Stimulated activated CD8-positive, alpha-beta memory T cell treated with anti-CD3 and anti-CD28 coated beads, Interleukin-12 subunit alpha, Interleukin-12 subunit beta, amount 100 ng/mL, for 4 hours (primary cell): ENCODE results near the gene S100PBP.

Experiments used
- DNase-seq: peaks from one replicate; pipeline ENCODE4 v3.0.0-alpha.2; 2020; ENCODE audit warnings: low read depth

Gene S100PBP

DNA sequence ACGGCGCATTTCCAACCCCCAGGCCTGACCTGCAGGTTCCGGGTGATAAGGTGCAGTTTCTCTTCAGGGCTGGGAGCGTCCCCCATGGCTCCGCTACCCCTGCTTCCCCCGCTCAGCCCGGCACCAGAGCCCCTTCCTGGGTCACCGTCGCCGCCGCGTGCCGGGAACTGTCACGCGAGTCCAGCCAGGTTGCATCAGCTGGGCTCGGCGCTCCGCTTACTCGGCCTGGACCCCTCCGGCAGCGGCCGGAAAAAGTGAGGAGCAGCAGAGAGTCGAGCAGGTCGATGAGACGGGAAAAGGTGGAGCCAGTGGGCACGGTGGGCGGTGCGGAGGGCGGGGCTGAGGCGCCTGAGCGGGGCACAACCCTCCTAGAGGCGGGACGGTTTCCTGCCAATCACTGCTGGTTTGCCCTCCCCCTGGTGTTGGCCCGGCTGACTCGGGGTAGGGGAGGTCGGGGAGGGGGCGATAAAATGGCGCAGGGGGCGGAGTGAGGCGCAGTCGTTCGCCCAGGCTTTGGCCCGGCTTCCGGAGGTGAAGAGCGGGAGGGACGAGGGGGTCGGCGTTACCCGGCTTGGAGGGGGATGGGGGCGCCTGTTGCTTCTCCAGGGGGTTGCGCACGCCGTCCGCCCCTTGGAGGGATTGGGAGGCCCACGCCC lies at the start of gene S100PBP, which contains the start of gene YARS1:
S100PBP (plus strand) TSS at position 495 of the 656 bp plus-strand sequence. CDS start 8,447 bp downstream, outside the sequence.
YARS1 (minus strand) TSS at position 200 of the 656 bp plus-strand sequence; CDS start at position 86, 114 bp downstream.
- DNase-seq: peak; percentile 100

DNA sequence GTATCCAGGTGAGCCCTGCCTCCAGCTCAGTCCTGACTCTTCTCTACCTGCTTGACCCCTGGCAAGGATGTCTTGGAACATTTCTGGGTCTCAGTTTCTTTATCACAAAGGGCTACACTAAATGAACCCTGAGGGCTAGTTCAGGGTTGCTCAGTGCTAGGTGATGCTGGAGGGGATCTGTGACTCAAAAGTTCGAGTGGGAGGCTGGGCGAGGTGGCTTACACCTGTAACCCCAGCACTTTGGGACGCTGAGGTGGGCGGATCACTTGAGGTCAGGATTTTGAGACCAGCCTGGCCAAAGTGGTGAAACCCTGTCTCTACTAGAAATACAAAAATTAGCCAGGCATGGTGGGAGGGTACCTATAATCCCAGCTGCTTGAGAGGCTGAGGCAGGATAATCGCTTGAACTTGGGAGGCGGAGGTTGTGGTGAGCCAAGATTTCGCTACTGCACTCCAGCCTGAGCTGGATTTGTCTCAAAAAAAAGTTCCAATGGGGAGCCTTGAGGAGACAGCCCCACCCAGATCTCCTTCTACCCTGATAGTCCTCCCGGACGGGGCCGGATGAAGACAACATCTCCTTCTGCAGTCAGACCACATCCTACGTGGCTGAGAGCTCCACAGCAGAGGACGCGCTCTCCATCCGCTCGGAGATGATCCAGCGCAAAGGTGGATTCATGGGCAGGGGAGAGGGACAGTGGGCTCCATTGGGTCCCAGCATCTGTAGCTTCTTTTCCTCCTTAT lies 49.2 kb upstream of the S100PBP start:
- DNase-seq: no peak

DNA sequence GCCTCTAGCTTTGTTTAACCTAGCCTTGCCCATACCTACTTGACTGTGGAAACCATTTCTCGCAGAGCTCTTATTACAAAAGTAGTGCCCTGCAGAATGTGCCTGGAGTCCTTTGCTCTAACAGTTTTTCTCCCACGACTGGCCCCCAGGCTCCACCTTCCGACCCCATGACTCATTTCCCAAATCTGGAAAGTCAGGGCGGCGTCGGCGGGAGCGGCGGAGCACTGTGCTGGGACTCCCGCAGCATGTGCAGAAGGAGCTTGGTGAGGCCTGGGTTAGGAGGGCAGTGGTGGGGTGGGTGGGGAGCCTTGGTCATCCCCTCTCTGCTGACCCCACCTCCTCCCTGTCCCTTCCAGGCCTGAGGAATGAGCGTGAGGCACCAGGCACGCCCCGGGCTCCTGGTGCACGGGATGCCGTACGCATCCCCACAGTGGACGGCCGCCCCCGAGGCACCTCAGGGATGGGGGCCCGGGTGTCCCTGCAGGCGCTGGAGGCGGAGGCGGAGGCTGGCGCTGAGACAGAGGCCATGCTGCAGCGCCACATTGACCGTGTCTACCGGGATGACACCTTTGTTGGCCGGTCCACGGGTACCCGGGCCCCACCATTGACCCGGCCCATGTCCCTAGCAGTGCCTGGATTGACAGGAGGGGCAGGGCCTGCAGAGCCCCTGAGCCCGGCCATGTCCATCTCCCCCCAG lies 47.8 kb upstream of the S100PBP start:
- no peak for DNase-seq

DNA sequence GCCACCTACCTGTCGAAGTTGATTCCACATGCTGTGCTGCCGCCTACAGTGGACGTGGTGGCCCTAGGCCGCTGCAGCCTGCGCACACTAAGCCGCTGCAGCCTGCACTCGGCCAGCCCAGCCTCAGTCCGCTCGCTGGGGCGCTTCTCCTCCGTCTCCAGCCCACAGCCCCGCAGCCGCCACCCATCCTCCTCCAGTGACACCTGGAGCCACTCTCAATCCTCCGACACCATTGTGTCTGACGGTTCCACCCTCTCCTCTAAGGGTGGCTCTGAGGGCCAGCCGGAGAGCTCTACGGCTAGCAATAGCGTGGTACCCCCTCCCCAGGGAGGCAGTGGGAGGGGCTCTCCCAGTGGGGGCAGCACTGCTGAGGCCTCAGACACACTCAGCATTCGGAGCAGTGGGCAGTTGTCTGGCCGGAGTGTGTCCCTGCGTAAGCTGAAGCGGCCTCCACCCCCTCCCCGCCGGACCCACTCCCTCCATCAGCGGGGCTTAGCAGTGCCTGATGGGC lies 47.2 kb upstream of the S100PBP start:
- DNase-seq: no peak

DNA sequence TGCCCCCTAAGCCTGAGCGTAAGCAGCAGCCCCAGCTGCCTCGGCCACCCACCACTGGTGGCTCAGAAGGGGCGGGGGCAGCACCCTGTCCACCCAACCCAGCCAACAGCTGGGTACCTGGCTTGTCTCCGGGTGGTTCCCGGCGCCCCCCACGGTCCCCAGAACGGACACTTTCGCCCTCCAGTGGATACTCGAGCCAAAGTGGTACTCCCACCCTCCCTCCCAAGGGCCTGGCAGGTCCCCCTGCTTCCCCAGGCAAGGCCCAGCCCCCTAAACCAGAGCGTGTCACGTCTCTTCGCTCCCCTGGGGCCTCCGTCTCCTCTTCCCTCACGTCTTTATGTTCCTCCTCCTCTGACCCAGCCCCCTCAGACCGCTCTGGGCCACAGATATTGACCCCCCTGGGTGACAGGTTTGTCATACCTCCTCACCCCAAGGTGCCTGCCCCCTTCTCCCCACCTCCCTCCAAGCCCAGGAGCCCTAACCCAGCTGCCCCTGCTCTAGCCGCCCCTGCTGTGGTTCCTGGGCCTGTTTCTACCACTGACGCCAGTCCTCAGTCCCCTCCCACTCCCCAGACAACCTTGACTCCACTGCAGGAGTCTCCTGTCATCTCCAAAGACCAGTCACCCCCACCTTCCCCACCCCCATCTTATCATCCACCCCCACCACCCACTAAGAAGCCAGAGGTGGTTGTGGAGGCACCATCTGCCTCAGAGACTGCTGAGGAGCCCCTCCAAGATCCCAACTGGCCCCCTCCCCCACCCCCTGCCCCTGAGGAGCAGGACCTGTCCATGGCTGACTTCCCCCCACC lies 46.5 kb upstream of the S100PBP start:
- no peak for DNase-seq

DNA sequence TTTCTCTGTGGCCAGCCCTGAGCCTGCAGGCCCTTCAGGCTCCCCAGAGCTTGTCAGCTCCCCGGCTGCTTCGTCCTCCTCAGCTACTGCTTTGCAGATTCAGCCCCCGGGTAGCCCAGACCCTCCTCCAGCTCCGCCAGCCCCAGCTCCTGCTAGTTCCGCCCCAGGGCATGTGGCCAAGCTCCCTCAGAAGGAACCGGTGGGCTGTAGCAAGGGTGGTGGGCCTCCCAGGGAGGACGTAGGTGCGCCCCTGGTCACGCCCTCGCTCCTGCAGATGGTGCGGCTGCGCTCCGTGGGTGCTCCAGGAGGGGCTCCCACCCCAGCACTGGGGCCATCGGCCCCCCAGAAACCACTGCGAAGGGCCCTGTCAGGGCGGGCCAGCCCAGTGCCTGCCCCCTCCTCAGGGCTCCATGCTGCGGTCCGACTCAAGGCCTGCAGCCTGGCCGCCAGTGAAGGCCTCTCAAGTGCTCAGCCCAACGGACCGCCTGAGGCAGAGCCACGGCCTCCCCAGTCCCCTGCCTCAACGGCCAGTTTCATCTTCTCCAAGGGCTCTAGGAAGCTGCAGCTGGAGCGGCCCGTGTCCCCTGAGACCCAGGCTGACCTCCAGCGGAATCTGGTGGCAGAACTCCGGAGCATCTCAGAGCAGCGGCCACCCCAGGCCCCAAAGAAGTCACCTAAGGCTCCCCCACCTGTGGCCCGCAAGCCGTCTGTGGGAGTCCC lies 45.7 kb upstream of the S100PBP start:
- DNase-seq: no peak

DNA sequence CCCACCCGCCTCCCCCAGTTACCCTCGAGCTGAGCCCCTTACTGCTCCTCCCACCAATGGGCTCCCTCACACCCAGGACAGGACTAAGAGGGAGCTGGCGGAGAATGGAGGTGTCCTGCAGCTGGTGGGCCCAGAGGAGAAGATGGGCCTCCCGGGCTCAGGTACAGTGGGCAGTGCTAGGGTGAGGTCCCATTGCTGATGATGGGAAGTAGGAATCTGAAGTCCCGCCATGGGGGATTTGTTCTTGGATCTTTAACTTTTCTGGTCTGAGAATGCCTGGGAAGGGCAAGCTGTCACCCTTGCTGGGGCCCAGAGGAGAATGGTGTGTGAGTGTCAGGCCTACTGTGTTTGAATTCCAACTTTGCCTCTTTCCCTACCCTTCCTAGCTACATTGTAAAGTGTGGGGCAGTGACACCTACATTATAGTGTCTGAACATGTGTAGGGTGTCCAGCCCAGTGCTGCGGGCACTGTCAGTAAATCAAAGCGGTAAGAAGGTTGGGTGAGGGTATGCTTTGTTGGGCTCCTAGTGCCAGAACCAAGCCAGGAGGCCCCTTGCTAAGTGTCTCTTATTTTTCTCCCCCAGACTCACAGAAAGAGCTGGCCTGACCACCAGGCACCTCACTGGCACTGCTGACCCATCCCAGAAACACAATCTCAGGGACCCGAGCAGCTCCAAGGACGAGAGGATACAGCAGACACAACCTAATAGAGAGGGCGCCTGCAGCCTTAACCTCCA lies 45.0 kb upstream of the S100PBP start:
- DNase-seq: no peak

DNA sequence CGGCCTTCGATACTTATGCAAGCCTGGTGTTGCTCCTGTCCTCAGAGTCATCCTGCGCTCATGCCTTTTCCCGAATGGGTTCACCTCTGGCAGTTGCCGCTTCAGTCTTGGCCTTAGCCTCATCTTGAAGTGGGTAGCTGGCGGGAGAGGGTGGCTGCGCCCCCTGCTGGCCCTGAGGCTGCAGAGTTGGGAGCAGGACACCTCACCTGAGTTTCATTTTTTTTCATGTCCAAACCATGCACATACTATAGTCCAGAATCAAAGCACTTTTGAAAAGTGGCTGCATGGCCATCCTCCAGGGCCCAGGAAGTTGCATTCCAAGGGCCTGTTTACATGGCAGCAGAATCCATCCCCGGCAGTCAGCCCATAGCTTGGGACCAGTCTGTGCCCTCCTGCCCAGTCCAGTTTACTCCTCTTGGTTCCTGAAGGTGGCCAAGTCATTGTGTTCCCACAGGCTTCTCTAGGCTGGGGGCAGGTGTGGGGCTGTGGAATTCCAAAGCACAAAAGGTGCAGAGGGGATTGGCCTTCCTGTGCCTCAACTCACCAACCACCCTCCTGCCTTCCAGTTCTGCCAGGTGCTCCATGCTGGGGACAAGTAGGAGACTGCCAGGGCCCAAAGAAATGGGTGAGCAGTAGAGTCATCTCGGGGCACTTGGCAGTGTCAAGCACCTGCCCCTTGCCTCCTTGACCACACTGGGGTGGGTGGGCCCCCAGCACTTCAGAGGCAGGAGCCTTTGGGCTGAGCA lies 44.3 kb upstream of the S100PBP start:
- DNase-seq: peak; percentile 38

DNA sequence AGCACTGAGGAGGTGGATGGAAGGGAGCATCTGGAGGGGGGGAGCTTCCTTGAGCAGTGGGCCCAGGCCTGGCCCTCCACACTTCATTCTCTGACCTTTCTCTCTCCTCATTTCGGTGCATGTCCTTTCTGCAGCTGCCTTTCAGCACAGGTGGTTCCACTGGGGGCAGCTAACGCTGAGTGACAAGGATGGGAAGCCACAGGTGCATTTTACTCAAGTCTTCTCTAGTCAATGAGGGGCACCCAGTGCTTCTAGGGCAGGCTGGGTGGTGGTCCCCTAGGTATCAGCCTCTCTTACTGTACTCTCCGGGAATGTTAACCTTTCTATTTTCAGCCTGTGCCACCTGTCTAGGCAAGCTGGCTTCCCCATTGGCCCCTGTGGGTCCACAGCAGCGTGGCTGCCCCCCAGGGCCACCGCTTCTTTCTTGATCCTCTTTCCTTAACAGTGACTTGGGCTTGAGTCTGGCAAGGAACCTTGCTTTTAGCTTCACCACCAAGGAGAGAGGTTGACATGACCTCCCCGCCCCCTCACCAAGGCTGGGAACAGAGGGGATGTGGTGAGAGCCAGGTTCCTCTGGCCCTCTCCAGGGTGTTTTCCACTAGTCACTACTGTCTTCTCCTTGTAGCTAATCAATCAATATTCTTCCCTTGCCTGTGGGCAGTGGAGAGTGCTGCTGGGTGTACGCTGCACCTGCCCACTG lies 43.5 kb upstream of the S100PBP start:
- no peak for DNase-seq

DNA sequence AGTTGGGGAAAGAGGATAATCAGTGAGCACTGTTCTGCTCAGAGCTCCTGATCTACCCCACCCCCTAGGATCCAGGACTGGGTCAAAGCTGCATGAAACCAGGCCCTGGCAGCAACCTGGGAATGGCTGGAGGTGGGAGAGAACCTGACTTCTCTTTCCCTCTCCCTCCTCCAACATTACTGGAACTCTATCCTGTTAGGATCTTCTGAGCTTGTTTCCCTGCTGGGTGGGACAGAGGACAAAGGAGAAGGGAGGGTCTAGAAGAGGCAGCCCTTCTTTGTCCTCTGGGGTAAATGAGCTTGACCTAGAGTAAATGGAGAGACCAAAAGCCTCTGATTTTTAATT lies 43.0 kb upstream of the S100PBP start:
- DNase-seq: no peak

DNA sequence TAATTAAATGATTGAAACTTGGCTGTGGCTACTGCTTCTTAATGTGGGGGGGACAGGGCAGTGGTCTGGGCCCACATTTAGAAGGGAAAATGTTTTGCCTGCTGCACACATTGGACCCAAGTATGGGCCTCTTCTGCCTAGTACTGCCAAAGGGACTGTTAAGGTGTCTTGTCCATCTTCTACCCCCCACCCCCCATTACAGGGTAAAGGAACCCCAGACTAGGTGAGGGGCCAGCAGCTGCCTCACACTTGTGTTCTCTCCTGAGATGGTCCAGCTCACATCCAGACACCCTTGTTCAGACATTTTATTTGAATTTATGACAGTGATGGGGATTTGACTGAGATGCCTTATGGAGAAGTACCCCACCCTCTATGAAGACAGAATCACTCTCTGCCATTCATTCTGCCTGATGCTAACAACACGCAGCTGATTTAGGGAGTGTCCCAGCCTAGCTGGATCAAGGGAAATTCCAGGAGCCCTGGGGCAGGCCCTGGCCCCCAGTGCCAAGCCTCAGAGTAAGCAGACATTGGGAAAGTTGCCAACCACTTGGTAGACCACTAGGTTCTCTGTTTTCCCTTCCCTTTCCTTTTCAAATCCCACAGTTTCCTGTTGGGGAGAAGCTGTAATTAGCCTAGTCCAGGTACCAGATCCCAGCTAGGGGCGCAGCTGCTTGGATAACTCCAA lies 42.4 kb upstream of the S100PBP start:
- DNase-seq: no peak

DNA sequence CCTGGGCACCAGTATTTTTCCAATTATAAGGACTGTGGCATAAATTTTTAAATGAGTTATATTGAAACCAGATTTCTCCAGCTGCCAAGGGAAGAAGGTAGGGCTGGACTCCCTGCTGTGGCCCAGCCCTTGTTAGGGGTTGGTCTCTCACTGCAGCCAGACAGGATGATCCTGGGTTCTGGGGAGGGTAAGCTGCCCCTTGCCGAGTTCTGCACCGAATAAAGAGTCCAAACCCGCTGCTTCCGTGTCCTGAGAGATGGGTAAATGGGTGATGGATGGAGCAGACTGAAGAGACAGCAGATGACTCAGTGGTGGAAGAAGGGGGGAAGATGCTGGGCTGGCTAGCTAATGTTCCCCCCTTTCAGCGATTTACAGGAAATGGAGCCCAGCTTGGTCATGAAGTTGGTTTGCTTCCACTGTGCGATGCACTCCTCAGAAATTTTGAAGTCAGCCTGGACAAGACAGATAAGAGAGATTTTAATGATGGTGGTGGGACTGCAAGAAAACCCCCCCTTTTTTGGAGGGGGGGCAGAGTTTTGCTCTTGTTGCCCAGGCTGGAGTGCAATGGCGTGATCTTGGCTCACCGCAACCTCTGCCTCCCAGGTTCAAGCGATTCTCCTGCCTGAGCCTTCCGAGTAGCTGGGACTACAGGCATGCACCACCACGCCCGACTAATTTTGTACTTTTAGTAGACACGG lies 41.7 kb upstream of the S100PBP start:
- DNase-seq: no peak

DNA sequence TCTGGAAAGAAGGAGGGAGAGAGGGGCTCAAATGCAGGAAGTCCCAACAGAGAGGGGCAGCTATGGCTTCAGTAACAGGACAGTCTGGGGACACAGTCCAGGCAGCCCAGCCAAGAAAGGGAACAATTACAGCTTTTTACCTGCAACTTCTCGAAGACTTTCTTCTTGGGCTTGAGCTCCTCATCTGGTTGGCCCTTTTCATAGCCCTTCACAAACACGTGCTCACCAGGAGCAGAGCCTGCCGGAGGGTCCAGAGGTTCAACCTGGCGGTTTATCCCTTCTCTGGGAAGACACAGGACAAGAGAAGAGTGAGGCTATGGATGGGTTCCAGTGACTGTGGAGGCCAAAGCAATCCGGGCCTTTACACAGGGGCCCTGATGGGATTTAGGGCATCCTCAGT lies 38.2 kb upstream of the S100PBP start:
- no peak for DNase-seq

DNA sequence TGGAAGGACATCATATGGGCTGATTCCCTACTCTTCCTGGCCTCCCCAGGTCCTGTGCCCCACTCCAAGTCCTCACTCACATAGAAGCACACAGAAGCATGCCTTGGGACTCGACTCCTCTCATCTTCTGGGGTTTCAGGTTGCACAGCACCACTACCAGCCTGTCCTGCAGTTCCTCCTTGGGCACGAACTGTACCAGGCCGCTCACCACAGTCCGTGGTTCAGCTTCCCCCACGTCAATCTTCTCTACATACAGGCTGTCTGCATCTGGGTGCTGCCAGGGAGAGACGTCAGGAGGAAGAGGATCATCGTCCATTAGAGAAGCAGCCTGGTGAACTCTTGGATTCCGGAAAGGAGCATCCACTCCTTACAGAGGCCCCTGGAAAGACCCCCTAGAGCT lies 37.4 kb upstream of the S100PBP start:
- DNase-seq: no peak

DNA sequence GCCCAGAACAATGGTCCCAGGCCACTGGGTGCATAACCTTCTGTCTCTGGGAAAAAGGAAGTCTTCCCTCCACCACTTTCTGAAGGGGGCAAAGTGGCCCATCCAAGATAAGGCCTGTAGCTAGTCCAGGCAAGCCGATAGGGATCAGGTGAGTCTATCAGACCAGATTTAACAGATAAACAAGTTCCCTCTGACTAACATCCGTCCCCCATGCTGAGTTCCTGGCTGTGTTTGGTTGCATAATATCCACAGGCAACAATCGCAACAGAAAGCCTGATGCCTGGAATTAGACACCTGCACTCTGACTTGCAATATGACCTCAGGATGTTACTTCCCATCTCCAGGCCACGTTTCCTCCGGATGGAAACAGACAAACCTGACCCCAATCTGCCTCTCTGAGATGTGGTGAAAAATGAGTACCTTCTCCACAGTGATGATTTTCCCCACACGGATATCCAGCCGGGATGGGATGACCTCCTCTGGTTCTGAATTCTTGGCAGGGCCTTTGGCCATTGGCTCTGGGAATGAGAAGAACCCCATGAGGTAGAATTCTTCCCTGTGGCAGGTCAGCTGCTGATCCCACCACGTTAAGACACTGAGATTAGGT lies 36.7 kb upstream of the S100PBP start:
- no peak for DNase-seq

DNA sequence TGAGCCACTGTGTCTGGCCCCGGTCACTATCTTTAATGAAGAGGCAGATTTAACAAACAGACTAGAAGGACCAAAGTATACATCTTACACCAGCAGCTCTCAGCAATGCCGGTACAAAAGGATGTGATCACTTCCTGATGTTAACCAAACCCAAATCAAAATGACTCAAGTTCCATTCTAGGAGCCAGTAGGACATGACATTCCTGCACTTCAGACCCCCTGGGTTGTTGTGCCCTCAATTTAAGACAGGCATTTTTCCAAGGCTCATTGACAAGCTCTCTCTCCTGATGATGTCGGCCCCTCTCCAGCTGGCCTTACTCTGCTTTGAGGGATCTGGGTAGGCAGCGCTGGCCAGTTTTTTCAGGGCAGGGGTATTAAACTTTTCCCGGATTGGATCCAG lies 35.4 kb upstream of the S100PBP start:
- no peak for DNase-seq

DNA sequence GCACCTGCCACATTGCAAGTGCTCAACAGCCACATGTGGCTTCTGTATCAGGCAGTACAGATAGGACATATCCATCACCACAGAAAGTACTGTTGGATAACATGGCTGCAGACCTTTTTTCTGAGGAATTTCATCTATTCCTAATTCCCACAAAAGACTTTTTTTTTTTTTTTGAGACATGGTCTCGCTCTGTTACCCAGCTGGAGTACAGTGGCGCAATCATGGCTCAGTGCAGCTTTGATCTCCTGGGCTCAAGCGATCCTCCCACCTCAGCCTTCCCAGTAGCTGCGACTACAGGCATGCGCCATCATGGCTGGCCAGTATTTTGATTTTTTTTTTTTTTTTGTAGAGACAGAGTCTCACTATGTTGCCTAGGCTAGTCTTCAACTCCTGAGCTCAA lies 33.6 kb upstream of the S100PBP start:
- no peak for DNase-seq

DNA sequence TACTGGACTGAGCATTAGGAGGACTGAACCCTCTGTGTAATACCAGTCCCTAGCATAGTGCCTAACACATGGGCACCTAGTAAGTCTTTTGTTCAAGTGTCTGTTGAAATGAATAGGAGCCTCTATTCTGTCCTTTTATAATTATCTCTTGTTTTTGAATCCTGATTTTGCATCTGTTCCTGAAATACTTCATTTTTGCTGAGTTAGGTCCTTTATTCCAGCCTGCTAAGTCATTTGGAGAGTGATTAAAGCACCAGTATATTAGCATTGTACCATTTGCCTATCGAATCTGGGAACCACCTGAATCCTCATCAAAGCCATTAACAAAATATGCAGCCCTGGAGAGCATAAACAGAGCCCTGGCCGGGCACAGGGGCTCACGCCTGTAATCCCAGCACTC lies 32.6 kb upstream of the S100PBP start:
- no peak for DNase-seq
